Activated CD4-positive, alpha-beta T cell treated with anti-CD3 and anti-CD28 coated beads for 4 hours (primary cell): ENCODE measurements around the gene JAK3.

Experiments
- DNase-seq, 2 donors: peaks; one replicate each; pipeline ENCODE4 v3.0.0-alpha.2; 2020

JAK3 gene

GRCh38 chr19:17775245-17775927, 72.4 kb downstream of the JAK3 start:
- peak in 1 of 2 donors; percentile 41 for DNase-seq
